Iris pigment epithelial cell (primary cell): ENCODE data around the gene BIRC6.
"Not testable (repeated sequence)": the region's sequence is repeated elsewhere in the genome, so short reads cannot be mapped to it uniquely, and the experiment has no call there.

ENCODE experiments used
- DNase-seq: peaks from one replicate; pipeline ENCODE4 v3.0.0-alpha.2; 2011; ENCODE audit warnings: low read depth

BIRC6 gene

DNA sequence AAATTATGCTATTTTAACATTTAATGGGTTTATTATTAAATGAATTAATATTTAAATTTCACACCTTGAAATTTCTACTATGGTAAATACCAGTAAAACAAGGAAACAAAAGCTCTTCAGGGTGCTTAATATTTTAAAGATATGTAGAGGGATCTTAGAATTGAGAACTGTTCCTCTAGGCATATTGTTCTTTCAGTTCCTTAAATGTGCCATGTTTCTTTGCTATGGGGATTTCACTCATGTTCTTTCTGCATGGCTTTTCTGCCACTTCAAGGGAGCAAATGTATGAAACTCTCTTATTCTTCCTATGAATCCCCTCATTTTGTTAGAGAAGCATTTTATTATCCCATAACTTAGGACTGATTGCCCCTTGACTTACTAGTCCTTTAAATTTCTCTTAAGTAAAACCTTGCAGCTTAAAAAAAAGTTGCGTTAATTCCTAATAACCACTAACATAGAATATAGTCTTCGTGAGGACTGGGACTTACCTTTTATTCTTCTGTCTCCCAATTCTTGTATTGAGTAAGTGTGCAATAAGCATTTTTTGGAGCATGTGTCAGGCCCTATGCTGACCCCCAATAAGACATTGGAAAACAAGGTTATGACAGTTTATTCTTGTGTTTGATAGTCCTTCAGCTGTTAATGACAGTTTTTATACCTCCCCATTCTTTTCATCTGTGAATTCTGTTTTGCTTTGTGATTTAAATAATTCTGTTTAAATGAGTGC, 95.7 kb downstream of the BIRC6 start:
- DNase-seq, result no peak

DNA sequence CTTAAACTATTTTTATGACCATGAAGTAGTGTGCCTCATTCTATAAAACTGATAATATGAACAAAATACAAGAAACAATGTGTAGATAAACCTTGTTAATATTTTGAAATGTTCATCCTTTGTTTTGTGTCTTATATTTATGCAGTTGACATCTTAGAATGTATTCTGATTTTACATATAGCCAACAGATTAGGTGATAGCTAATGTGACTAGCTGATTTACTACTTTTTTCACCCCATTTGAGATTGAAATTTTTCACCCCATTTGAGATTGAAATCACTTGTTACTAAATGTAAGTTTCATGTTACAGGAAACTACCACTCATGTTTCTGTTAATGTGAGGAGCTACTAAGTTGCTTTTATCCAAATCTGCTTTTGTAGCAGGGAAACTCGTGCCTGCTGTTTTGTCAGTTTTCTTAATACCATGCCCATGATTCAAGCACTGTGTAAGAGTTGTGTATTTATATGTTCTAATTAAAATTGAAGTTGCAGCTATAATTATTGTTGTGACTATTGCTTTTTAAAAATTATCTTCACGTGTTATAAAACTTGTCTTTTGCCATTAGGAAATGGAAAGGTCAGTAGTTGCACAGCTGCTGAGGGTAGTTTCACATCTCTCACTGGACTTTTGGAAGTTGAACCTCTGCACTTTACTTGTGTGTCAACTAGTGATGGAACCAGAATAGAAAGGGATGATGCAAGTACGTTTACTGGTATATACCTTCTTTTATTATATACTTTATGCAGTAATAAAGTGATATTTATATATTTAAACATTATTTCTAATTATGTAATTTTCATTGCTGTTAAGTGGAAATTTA, 96.6 kb downstream of the BIRC6 start:
- DNase-seq, result peak; percentile 69

DNA sequence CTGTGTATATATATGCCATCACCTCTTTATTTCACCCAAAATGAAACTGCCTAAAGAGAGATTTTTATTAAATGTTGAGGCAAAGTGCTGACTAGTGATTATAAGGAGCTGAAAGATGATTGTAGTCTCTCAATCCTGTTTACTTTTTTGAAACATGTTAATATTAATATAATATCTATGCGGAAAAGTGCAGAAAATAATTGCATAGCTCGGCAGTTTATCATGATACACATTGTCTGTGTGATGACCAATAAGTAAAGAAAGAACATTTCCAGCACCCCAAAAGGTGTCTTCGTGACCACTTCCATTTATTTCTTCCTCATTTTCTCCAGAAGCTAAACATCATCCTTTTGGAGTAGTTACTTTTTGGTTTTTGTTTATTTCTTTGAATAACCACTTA, 99.0 kb downstream of the BIRC6 start:
- DNase-seq, result no peak

DNA sequence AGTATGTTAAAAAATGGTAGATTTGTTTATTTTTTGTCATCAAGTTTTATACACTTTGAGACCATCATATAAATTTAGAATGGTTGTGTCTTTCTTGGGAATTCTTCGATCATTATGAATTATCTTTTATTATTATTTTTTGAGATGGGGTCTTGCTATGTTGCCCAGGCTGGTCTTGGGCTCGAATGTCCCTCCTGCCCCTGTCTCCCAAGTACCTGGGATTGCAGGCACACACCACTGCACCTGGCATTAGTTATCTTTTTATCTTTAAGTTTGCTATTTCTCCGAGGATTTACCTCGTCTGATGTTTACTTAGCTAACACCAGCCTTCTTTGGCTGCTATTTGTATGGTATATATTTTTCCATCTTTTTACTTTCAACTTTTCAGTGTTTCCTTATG, 100.0 kb downstream of the BIRC6 start:
- no peak for DNase-seq

DNA sequence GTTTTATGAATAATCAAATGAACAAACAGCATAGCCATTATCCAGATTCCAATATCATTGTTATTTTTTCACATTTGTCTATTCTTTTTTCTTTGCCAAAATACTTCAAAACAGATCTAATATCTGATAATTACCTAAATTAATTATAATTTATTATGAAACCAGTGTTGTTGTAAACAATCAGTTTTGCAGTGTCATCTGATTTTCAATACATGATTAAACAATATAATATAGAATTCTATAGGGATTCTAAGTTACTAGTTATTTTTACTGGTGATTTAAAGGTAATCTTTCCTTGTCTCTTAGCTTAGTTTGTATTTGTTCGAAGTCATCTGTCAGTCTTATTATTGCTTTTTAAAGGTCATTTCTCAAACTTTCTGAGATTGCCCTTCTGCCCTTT, 101.0 kb downstream of the BIRC6 start:
- DNase-seq, result no peak

DNA sequence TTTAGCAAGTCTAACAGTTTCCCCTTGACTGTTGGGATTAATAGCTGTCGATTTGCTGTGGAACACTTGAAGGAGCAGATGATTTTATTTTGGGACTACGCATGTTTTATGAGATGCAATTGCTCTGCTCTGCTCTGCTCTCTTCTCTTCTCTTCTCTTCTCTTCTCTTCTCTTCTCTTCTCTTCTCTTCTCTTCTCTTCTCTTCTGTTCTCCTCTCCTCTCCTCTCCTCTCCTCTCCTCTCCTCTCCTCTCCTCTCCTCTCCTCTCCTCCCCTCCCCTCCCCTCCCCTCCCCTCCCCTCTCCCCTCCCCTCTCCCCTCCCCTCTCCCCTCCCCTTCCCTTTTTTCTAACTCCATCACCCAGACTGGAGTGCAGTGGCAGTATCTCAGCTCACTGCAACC, 104.0 kb downstream of the BIRC6 start:
- DNase-seq, result not testable (repeated sequence)

DNA sequence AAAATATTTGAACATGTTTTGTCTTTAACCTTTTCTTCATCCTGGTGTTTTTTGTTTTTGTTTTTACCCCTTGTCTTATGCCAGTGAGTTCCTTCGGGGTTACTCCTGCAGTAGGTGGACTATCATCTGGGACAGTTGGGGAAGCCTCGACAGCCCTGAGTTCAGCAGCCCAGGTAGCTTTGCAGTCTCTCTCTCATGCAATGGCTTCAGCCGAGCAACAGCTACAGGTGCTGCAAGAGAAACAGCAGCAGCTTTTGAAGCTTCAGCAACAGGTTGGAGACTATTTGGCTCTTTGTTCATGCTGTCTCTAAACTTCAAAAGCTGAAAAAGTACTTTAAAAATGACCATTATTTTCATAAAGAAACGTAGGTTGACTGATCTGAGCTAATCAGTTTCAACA, 106.3 kb downstream of the BIRC6 start:
- no peak for DNase-seq

DNA sequence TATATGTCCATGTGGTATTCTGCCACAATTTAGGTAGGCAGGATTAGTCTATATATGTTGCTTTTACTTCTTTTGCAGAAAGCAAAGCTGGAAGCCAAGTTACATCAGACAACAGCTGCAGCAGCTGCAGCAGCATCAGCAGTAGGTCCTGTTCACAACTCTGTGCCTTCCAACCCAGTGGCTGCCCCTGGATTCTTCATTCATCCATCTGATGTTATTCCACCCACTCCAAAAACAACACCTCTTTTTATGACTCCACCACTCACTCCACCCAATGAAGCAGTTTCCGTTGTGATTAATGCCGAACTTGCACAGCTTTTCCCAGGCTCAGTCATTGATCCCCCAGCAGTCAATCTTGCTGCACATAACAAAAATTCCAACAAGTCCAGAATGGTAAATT, 107.6 kb downstream of the BIRC6 start:
- no peak for DNase-seq

DNA sequence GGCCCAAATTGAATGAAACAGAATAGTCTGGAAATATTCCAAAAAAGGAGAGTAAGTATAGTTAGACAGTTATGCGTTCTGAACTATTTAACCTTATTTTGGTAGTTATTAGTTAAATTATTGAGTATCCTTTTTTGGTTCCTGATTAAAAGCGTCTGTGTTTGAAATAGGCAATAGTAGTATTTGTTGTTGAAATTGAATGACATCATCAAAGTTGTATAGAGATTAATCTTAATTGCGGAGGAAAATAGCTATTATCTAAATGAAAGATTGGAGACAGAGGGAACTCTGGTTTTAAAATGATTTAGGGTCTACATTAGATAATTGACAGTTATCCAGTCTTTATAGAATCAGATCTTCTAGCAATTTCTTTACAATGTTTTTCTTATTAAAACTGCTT, 115.8 kb downstream of the BIRC6 start:
- no peak for DNase-seq

DNA sequence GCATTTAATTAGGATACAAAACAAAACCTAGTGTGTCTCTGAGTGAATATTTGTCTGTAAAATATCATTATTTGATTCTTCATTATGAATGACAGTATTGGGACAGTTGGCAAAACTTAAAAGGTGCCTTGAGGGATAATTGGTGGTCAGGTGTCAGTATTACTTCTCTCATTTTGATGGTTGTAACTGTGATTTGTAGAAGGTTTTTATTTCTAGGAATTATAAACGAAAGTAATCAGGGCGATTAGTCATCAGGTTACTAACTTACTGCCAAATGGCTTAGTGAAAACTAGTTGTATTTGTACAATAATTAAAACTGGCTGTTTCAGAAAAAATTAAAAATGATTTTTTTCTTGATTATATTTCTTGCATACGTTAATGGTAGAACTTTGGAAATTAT, 117.6 kb downstream of the BIRC6 start:
- DNase-seq, result peak; percentile 9

DNA sequence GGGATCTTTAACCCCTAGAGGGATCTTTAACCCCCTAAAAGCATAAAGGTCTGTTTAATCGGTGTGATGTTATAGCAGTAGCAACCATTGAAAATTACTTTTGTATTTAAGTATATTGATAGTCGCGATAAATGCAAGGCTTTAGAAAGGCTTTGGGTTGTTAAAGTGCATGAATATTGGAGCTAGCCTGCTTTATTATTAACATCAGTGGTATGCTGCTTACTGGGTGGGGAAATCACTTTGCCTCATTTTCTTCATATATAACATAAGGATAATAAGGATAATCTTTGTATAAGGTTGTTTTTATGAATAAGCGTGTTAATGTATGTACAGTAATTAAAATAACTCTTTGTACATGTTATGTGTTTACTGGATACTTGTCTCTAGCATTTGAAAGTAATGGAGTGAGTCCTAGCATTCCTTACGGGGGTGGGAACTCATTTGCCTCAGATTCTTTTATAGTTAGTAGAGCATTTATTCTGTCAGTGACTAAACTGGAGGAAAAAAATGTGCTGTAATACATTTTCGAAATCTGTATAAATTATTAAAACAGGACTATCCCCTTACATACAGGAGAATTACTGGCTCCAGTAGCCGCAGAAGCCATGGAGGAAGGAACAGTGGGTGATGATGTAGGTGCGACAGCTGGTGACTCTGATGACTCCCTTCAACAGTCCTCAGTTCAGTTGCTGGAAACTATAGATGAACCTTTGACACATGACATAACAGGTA, 122.2 kb downstream of the BIRC6 start:
- DNase-seq, result peak; percentile 47

DNA sequence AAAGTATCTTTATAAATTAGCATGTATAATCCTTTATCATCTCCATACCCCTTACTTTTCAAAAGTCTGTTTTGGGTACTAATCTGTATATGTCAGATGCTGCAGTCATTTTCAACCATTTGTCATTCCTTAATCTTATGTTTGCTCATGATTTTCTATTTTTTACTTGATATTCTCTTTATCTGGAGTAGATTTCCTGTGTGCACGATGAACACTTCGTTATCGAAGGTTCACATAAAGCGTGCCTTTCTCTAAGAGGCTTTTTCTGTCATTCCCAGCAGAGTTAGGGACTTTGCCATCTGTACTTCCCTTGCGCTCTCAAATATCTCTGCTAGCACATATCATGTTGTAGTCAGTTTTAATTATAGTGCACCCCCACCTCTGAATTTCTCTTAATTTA, 123.2 kb downstream of the BIRC6 start:
- DNase-seq, result no peak

DNA sequence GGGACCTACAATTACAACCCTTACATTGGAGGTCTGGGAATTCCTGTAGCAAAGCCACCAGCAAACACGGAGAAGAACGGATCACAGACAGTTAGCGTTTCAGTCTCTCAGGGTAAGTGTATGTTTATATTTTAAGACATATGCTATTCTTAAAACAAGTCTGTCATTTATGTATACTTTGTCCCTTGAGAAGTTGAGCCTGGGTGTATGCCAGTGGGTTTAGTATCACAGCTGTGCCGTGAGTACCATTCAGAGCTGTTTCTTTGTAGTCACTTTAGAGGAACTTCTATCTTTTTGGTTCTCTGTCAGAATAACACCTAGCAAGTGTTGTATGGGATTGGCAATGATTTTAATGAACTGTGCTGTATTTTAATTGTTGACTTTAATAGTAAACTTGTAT, 125.6 kb downstream of the BIRC6 start:
- DNase-seq, result no peak

DNA sequence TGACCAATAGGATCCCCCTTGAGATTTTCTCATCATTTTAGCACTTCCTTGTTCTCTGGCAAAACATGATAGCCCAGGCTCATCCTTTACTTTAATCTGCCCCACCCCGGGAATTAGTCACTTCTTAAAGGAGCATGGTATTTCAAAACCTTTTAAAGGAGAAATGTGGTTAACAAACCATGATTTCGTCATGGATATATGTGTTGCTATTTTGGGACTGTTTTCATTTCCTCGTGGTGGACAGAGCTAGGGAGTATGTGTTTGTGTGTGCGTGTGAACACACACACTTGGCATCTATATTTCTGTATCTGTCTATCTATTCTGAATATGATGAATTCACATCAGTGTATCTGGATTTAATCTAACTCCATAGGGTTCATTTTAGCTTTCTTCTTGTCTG, 128.1 kb downstream of the BIRC6 start:
- DNase-seq, result peak; percentile 97

DNA sequence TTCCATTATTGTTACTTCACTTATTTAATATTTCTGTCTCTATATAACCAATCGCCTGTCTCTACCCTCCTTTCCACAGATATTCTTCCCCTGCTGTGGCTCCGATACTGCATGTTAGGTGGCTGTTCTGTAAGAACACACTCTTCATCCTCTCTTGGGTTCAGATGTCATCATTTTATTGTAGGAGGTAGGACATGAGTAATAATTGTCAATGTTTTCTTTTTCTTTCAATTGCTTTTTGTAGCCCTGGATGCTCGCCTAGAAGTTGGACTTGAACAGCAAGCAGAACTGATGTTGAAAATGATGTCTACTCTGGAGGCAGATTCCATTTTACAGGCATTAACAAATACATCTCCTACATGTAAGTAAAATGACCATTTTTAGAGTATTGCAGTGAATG, 128.6 kb downstream of the BIRC6 start:
- peak; percentile 14 for DNase-seq

DNA sequence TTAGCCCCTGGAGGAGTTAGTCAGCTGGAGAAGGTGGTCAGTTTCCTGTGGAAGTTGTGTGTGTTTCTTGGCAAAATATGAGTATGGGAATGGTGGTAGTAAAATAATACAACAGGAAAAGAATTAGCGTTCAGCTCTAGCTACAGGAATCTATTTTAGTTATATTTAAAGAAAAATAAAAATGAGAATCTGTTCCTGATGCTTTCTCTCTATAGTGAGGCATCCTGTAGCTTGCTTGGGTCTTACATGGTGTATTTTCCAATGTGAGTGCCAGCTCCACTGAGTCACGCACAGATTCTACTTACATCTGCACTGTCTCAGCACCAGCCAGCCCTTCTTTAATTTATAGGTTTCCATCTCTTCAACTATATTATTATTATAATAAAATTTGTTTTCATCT, 132.2 kb downstream of the BIRC6 start:
- DNase-seq, result no peak

DNA sequence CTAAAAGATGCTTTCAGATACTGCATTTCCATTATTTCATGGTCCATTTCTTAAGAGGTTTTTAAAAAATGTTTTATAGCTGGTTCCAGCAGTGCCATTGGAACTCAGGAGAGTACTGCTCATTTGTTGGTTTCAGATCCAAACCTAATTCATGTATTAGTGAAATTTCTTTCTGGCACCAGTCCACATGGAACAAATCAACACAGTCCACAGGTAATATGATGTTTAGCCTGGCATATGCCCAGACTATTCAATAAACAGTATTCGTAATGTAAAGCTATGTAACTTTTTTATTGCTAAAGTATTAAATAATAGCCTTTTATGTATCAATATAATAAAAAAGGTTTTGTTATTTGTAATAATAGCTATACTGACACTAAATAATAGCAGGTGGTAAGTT, 134.5 kb downstream of the BIRC6 start:
- DNase-seq, result no peak

DNA sequence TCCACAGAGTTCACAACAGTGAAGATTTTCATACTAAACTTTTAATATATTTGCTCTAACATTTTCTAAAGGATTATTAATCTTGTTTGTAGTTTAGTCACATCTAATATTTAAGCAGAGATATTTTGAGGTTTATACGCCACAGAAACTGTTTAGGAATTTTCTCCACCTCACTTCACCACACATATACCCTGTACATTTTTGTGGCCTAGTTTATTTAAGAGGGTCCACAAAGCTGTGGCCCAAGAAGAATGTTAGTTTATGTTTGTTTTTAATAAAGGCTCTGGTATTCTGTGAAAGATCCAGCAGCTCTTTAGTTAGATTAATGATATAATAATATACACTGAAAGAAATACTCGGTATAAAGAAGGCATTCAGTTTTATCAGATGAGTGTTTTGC, 138.3 kb downstream of the BIRC6 start:
- DNase-seq, result peak; percentile 42

DNA sequence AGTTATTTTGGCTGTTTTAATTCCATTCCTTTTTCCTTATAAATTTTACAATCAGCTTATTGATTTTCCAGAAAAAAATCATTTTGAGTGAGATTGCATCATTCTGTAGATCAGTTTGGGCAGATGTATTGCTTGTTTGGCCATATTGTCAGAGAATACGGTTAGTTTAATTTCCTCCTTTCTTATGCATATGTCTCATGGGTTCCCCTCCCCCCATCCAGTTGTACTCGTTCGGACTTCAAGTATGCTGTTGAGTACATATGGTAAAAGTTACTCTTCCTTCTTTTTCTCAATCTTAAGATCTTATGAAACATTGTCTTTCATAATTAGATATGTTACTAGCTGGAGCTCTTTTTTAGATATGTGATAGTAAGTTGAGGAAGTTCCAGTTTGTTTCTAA, 139.8 kb downstream of the BIRC6 start:
- DNase-seq, result no peak

DNA sequence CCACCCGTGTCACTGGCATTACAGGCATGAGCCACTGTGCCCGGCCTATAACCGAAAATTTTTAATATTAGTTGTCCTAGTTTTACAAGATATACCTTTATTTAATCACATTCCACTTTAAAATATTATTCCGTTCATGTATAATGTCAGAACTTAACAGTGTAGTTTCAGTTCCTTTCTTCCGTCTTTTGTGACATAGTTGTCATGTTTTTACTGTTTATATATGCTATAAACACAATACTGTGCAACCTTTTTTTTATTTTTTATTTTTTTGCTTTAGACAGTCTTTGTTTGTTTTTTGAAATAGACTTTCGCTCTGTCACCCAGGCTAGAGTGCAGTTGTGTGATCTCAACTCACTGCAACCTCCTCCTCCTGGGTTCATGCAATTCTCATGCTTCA, 141.5 kb downstream of the BIRC6 start:
- DNase-seq, result no peak

DNA sequence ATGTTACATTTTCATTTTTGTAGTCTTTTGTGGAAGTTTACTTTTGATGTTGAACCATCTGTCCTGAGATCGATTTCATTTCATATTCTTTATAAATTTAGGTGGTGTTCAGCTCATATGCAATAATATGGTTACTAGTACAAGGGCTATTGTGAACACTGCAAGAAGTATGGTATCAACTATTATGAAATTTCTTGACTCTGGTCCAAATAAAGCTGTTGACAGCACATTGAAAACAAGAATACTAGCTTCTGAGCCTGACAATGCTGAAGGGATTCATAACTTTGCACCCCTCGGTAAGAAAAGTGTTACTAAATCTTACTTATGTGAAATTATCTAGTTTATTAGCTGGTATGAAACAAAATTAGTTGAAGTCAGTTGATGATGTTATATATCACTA, 146.1 kb downstream of the BIRC6 start:
- DNase-seq, result peak; percentile 51

DNA sequence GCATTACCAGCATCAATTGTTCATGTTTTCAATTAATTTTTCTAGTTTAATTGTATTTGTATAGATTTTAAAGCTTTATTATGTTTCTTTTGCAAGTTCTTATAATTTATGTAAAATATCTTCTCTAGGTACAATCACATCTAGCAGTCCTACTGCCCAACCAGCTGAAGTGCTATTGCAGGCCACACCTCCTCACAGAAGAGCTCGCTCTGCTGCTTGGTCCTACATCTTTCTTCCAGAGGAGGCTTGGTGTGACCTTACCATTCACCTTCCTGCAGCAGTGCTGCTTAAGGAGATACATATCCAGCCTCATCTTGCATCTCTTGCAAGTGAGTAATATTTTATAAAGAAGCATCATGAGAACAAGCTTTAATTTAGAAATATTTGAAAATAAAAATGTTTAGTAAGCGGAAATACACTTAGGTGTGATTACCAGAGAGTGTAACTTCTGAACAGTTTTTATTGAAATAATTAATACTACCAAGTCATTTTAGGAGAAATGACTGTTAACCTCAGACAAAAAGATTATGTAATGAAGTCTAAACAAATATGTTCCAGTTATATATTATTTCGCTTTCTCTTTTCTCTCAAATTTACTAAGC, 148.2 kb downstream of the BIRC6 start:
- DNase-seq, result no peak

DNA sequence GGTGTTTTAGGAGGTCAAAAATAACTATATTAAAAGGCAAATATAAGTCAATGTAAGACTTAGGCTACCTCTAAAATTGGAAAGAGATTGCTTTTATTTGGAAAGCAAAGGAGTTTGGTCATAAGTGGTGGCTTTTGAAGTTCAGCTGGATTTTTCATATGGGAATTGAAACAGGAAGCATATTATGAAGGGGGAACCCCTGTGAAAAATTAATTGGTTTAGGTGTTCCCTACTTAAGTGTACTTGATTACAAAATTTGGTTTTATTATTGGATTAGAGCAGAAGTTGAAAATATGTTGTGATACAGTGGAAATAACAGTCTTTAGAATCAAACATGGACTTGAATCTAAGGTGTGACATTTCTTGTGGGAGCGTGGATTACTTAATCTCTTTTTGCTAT, 149.6 kb downstream of the BIRC6 start:
- DNase-seq, result no peak
